ENCODE data around the gene LRP11. TPM values are rescaled to one million over a fixed set of nuclear protein-coding genes. Genes with fewer than 3 reads are reported as not detected.
"Not testable (repeated sequence)": the region's sequence is repeated elsewhere in the genome, so short reads cannot be mapped to it uniquely, and the experiment has no call there.

The LRP11 gene, protein sequence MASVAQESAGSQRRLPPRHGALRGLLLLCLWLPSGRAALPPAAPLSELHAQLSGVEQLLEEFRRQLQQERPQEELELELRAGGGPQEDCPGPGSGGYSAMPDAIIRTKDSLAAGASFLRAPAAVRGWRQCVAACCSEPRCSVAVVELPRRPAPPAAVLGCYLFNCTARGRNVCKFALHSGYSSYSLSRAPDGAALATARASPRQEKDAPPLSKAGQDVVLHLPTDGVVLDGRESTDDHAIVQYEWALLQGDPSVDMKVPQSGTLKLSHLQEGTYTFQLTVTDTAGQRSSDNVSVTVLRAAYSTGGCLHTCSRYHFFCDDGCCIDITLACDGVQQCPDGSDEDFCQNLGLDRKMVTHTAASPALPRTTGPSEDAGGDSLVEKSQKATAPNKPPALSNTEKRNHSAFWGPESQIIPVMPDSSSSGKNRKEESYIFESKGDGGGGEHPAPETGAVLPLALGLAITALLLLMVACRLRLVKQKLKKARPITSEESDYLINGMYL
- 10 to 100 TPM; 20.8 to 25.6 TPM for polyA plus RNA-seq

DNA sequence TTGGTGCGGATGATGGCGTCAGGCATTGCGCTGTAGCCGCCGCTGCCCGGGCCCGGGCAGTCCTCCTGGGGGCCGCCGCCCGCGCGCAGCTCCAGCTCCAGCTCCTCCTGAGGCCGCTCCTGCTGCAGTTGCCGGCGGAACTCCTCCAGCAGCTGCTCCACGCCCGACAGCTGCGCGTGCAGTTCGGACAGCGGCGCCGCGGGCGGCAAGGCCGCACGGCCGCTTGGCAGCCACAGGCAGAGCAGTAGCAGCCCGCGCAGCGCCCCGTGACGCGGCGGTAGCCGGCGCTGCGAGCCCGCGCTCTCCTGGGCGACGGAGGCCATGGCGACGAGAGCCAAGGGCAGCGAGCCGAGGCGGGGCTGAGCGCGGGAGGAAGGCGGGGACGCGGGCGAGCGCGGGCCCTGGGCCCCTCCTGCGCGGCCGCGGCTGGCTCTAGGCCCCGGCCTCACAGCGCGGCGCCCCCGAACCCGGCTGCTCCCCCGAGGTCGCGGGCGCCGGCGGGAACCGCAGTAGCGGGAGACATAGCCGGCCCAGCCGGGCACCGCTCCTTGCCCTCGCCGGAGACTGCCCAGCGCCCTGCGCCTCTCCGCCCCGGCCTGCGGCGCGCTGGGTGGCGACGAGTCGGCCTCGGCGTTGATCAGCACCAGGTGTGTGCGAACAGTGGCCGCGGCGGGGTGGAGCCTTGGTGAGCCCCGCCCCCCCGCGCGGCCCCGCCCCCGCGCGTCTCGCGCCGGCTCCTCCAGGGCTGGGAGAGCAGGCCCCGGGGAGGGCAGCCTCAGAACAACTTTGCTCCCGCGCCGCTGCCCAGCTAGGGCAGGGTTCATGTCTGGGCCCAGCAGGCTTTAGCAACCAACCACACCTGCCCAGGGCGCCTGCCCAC lies at the start of gene LRP11:
Gene LRP11 (minus strand): TSS at position 662 of the 880 bp plus-strand sequence. CDS start 339 bp downstream, at position 323.
- 0 to 1% methylated on average over 81 to 110 of the region's 110 CpGs for WGBS, 2 donors
- H3K4me3 ChIP-seq (ENCODE audit: low read depth in 1 of 2, low read length in 2 of 2), result peak within 1 kb of the TSS; percentile 72 to 76
- H3K4me1 ChIP-seq (ENCODE audit: control insufficient read depth in 2 of 2, insufficient read depth in 2 of 2, low read length in 1 of 2), result peaks cover 2 to 21% of the 10 kb centered on the region in 2 donors
- H3K36me3 ChIP-seq (ENCODE audit: control insufficient read depth in 2 of 2, insufficient read depth in 2 of 2, low read length in 1 of 2), result no peaks in the 10 kb centered on the region
- peak within 1 kb of the TSS; percentile 91 to 96 for H3K27ac ChIP-seq (ENCODE audit: low read depth in 2 of 2, low read length in 1 of 2)
- H3K9me3 ChIP-seq (ENCODE audit: control insufficient read depth in 2 of 2, insufficient read depth in 1 of 2, low read depth in 1 of 2, low read length in 1 of 2), result no peaks in the 10 kb centered on the region
- H3K27me3 ChIP-seq (ENCODE audit: control insufficient read depth in 1 of 2, insufficient read depth in 2 of 2, low read length in 2 of 2), result no peaks in the 10 kb centered on the region

- peaks cover 0 to 4% of the 10 kb centered on the region in 2 donors for H3K36me3 ChIP-seq (ENCODE audit: control insufficient read depth in 2 of 2, insufficient read depth in 2 of 2, low read length in 1 of 2)
- WGBS, 2 donors, result 71 to 72% methylated on average over 9 of the region's 9 CpGs
- no peak overlapping the region for H3K27ac ChIP-seq (ENCODE audit: low read depth in 2 of 2, low read length in 1 of 2)
- no peak overlapping the region for H3K4me3 ChIP-seq (ENCODE audit: low read depth in 1 of 2, low read length in 2 of 2)
- peaks cover under 1 to 2% of the 10 kb centered on the region in 2 donors for H3K9me3 ChIP-seq (ENCODE audit: control insufficient read depth in 2 of 2, insufficient read depth in 1 of 2, low read depth in 1 of 2, low read length in 1 of 2)
- H3K4me1 ChIP-seq (ENCODE audit: control insufficient read depth in 2 of 2, insufficient read depth in 2 of 2, low read length in 1 of 2), result peaks cover 6 to 7% of the 10 kb centered on the region in 2 donors
- no peaks in the 10 kb centered on the region for H3K27me3 ChIP-seq (ENCODE audit: control insufficient read depth in 1 of 2, insufficient read depth in 2 of 2, low read length in 2 of 2)
These were observed 49.5 kb upstream of the LRP11 start for GRCh38 chr6:149913540-149914240.

- H3K9me3 ChIP-seq (ENCODE audit: control insufficient read depth in 2 of 2, insufficient read depth in 1 of 2, low read depth in 1 of 2, low read length in 1 of 2), result peaks cover 2 to 3% of the 10 kb centered on the region in 2 donors
- H3K4me3 ChIP-seq (ENCODE audit: low read depth in 1 of 2, low read length in 2 of 2), result no peak overlapping the region
- H3K27me3 ChIP-seq (ENCODE audit: control insufficient read depth in 1 of 2, insufficient read depth in 2 of 2, low read length in 2 of 2), result no peaks in the 10 kb centered on the region
- H3K36me3 ChIP-seq (ENCODE audit: control insufficient read depth in 2 of 2, insufficient read depth in 2 of 2, low read length in 1 of 2), result peaks cover 0 to under 1% of the 10 kb centered on the region in 2 donors
- 77 to 80% methylated on average over 2 of the region's 2 CpGs for WGBS, 2 donors
- no peak overlapping the region for H3K27ac ChIP-seq (ENCODE audit: low read depth in 2 of 2, low read length in 1 of 2)
- peaks cover 2 to 3% of the 10 kb centered on the region in 2 donors for H3K4me1 ChIP-seq (ENCODE audit: control insufficient read depth in 2 of 2, insufficient read depth in 2 of 2, low read length in 1 of 2)
These were observed 48.9 kb upstream of the LRP11 start for GRCh38 chr6:149913085-149913484.

- not testable (repeated sequence) for H3K27ac ChIP-seq (ENCODE audit: low read depth in 2 of 2, low read length in 1 of 2); H3K9me3 ChIP-seq (ENCODE audit: control insufficient read depth in 2 of 2, insufficient read depth in 1 of 2, low read depth in 1 of 2, low read length in 1 of 2); H3K4me3 ChIP-seq (ENCODE audit: low read depth in 1 of 2, low read length in 2 of 2); H3K27me3 ChIP-seq (ENCODE audit: control insufficient read depth in 1 of 2, insufficient read depth in 2 of 2, low read length in 2 of 2); H3K4me1 ChIP-seq (ENCODE audit: control insufficient read depth in 2 of 2, insufficient read depth in 2 of 2, low read length in 1 of 2); H3K36me3 ChIP-seq (ENCODE audit: control insufficient read depth in 2 of 2, insufficient read depth in 2 of 2, low read length in 1 of 2)
- WGBS, 2 donors, result 71 to 84% methylated on average over 3 of the region's 3 CpGs
These were observed 48.5 kb upstream of the LRP11 start for GRCh38 chr6:149912680-149913079.

DNA sequence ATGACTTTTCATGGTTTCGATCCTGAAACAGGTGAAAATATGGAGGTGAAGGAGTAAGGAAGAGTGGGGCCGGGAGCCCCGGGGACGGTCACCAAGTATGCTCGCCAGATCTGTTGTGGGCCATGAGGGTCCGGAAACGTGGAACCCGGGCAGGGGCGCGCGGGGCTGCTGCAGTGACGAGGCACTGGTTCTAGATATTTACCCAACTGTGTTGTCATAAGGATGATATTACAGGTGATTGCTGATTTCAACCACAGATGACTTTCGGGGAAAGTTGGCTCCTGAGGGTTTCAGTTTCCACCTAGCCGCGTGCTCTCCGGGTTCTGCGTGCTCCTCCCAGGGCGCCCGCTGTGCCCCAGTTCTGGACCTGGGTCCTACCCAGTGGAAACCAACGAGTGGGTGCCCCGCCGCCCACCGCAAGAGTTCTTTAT lies 46.6 kb upstream of the LRP11 start:
- 94 to 95% methylated on average over 23 of the region's 23 CpGs for WGBS, 2 donors
- H3K27ac ChIP-seq (ENCODE audit: low read depth in 2 of 2, low read length in 1 of 2), result no peak overlapping the region
- H3K9me3 ChIP-seq (ENCODE audit: control insufficient read depth in 2 of 2, insufficient read depth in 1 of 2, low read depth in 1 of 2, low read length in 1 of 2), result peaks cover 2 to 3% of the 10 kb centered on the region in 2 donors
- no peaks in the 10 kb centered on the region for H3K4me1 ChIP-seq (ENCODE audit: control insufficient read depth in 2 of 2, insufficient read depth in 2 of 2, low read length in 1 of 2)
- no peaks in the 10 kb centered on the region for H3K36me3 ChIP-seq (ENCODE audit: control insufficient read depth in 2 of 2, insufficient read depth in 2 of 2, low read length in 1 of 2)
- no peaks in the 10 kb centered on the region for H3K27me3 ChIP-seq (ENCODE audit: control insufficient read depth in 1 of 2, insufficient read depth in 2 of 2, low read length in 2 of 2)
- no peak overlapping the region for H3K4me3 ChIP-seq (ENCODE audit: low read depth in 1 of 2, low read length in 2 of 2)

- Histone ChIP-seq H3K4me1 (ENCODE audit: control insufficient read depth in 2 of 2, insufficient read depth in 2 of 2, low read length in 1 of 2) (no peaks in the 10 kb centered on the region), H3K9me3 (ENCODE audit: control insufficient read depth in 2 of 2, insufficient read depth in 1 of 2, low read depth in 1 of 2, low read length in 1 of 2) (peaks cover 2 to 3% of the 10 kb centered on the region in 2 donors), H3K27ac (ENCODE audit: low read depth in 2 of 2, low read length in 1 of 2) (no peak overlapping the region), H3K36me3 (ENCODE audit: control insufficient read depth in 2 of 2, insufficient read depth in 2 of 2, low read length in 1 of 2) (no peaks in the 10 kb centered on the region), H3K27me3 (ENCODE audit: control insufficient read depth in 1 of 2, insufficient read depth in 2 of 2, low read length in 2 of 2) (no peaks in the 10 kb centered on the region), H3K4me3 (ENCODE audit: low read depth in 1 of 2, low read length in 2 of 2) (no peak overlapping the region)
- 91% methylated on average over 9 of the region's 9 CpGs for WGBS, 2 donors
These were observed 45.7 kb upstream of the LRP11 start for GRCh38 chr6:149909701-149910470.

- 81% methylated on average over 4 of the region's 4 CpGs for WGBS, 2 donors
- H3K27me3 ChIP-seq (ENCODE audit: control insufficient read depth in 1 of 2, insufficient read depth in 2 of 2, low read length in 2 of 2); H3K36me3 ChIP-seq (ENCODE audit: control insufficient read depth in 2 of 2, insufficient read depth in 2 of 2, low read length in 1 of 2); H3K9me3 ChIP-seq (ENCODE audit: control insufficient read depth in 2 of 2, insufficient read depth in 1 of 2, low read depth in 1 of 2, low read length in 1 of 2); H3K27ac ChIP-seq (ENCODE audit: low read depth in 2 of 2, low read length in 1 of 2); H3K4me1 ChIP-seq (ENCODE audit: control insufficient read depth in 2 of 2, insufficient read depth in 2 of 2, low read length in 1 of 2); H3K4me3 ChIP-seq (ENCODE audit: low read depth in 1 of 2, low read length in 2 of 2): not testable (repeated sequence)
These were observed 44.3 kb upstream of the LRP11 start for GRCh38 chr6:149908480-149908879.

- WGBS, 2 donors, result 84 to 89% methylated on average over 2 of the region's 2 CpGs
- no peaks in the 10 kb centered on the region for H3K4me1 ChIP-seq (ENCODE audit: control insufficient read depth in 2 of 2, insufficient read depth in 2 of 2, low read length in 1 of 2)
- H3K27ac ChIP-seq (ENCODE audit: low read depth in 2 of 2, low read length in 1 of 2), result no peak overlapping the region
- H3K9me3 ChIP-seq (ENCODE audit: control insufficient read depth in 2 of 2, insufficient read depth in 1 of 2, low read depth in 1 of 2, low read length in 1 of 2), result peaks cover 2 to 3% of the 10 kb centered on the region in 2 donors
- no peaks in the 10 kb centered on the region for H3K27me3 ChIP-seq (ENCODE audit: control insufficient read depth in 1 of 2, insufficient read depth in 2 of 2, low read length in 2 of 2)
- no peaks in the 10 kb centered on the region for H3K36me3 ChIP-seq (ENCODE audit: control insufficient read depth in 2 of 2, insufficient read depth in 2 of 2, low read length in 1 of 2)
- H3K4me3 ChIP-seq (ENCODE audit: low read depth in 1 of 2, low read length in 2 of 2), result no peak overlapping the region
These were observed 43.2 kb upstream of the LRP11 start for GRCh38 chr6:149907317-149907716.

Measured in esophagus (tissue), 2 donors.